Left lobe of liver (tissue), 2 donors: ENCODE data around the gene SPG7. TPM values are rescaled to one million over a fixed set of nuclear protein-coding genes. Genes with fewer than 3 reads are reported as not detected.
A peak's percentile ranks its signal among the peaks of the same experiment; 100 is the strongest.
"Not testable (repeated sequence)": the region's sequence is repeated elsewhere in the genome, so short reads cannot be mapped to it uniquely, and the experiment has no call there.

Source experiments
- ATAC-seq: fragments of 200-7000 bp; cut with Tn5 transposase; one replicate; pipeline ENCODE4 v1.9.1; 2020; ENCODE audit warnings: mild to moderate bottlenecking, moderate library complexity
- DNase-seq: peaks from one replicate; pipeline ENCODE4 v3.0.0-alpha.2; 2020; ENCODE audit warnings: low spot score
- total RNA-seq: library from RNA; stranded (reverse); gene quantifications from one replicate; pipeline ENCODE4 v1.2.1, GENCODE V29; 2021
- donor health status: DM: no; HTN: no; CAD: no; lungs with moderate emphysema.
- donor health status: DM: no; HTN: yes; CAD: no.

Gene SPG7
- total RNA-seq, 1 donor from 2014 or later, result 68.1 TPM

DNA sequence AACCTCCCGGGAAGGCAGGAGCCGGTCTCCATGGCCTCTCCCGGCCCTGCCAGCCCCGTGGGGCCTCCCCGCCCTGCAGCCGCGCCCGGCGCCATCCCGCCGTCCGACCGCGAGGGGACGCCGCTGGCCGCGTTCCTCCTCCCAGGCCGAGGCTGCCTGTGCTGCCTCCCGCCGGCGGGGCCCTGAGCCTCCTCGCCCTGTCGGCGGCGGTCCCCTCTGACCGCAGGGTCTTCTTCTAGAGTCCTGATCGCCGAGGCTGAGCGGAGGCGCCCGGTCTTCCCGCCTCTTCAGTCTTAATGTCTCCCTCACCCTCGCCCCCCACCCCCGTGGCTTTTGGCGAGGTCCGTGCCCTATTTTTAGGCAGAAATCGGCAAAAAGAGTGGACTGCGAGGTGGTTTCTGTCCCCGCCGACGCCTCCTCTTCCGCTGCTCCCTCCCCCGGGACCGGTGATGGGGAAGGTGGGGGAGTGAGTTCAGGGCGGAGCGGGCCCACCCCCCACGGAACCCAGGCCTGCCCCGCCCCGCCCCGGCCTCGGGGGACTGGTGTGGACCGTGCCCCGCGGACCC lies 66.6 kb downstream of the SPG7 start:
- ATAC-seq (peak; percentile 20), DNase-seq (no peak)

DNA sequence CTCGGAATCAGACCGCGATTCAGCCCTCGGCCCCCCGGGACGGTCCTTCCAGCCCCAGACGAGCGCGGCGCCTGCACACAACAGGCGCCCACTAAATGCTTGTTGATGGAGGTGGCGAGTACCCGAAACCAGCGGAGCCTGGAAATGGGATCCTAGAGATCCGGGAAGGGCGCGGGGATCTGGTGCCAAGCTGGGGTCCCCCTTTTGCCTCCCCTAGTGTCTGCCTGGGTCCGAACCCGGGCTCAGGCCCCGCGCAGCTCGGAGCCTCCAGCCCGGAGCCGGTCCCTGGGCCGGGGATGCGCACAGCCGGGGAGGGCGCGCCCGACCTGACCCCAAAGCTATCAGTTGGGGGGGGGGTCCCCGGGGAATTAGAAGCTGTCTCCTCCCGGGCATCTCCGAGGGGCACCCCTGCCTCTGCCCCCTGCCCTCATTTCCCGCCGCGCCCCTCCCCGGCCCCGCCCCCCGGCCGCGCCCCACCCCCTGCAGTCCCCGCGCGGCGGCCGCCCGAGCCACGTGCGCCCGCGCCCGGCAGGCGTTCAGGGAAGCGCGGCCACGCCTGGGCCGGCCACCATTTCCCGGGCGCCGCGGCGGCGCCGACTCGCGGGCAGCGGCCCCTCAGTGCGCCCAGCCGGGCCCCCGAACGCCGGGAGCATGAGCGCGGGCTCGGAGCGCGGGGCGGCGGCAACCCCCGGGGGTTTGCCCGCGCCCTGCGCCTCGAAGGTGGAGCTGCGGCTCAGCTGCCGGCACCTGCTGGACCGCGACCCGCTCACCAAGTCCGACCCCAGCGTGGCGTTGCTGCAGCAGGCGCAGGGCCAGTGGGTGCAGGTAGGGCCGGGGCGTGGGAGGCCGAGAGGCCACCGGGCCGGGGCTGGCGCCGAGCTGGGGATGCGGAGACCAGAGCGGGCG lies 67.3 kb downstream of the SPG7 start, which contains the start of gene CPNE7:
Gene CPNE7, plus strand, starts transcription at position 512 of the 906 bp plus-strand sequence. Its CDS starts 140 bp downstream, at position 652.
- ATAC-seq, result peak; percentile 17
- no peak for DNase-seq

DNA sequence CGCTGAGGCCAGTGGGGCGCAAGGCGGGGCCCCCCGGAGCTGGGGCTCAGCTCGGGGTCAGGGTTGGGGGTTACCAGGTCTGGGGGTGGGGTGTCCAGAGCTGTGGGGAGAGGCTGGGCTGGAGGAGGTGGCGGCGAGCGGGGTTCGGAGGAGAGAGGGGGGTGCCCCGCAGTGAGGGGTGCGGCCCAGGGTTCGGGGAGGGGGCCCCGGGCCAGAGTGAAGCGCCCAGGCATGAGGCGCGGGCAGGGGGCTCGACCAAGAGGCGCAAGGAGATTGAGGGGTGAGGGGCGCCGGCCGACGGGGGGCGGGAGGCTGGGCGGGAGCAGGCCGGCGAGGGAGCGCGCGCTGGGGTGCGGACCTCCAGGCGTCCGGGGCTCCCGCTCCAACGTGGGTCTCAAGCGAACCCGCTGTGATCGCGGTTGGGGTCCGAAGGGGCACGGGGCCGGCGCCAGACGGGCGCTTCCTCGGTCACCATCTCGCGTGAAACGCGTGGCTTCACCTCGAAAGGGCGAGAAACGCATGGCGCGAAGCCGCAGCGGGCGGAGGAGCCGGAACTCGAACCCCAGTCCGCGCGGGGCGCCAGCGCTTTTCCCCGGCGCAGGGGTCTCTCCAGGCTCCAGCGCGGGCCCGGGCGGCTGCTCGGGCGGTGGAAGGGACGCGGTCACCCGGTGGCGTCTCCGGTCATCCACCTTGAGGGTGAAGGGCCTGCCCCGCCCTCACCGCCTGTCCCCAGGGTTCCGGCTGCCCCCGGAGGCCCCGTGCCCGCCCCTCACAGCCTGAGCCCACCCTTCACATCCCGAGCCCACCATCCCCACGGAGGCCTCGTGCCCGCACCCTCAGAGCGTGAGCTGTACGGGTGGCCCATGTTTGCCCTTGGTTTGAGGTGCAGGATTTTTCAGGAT lies 68.2 kb downstream of the SPG7 start:
- DNase-seq, result no peak
- no peak for ATAC-seq

DNA sequence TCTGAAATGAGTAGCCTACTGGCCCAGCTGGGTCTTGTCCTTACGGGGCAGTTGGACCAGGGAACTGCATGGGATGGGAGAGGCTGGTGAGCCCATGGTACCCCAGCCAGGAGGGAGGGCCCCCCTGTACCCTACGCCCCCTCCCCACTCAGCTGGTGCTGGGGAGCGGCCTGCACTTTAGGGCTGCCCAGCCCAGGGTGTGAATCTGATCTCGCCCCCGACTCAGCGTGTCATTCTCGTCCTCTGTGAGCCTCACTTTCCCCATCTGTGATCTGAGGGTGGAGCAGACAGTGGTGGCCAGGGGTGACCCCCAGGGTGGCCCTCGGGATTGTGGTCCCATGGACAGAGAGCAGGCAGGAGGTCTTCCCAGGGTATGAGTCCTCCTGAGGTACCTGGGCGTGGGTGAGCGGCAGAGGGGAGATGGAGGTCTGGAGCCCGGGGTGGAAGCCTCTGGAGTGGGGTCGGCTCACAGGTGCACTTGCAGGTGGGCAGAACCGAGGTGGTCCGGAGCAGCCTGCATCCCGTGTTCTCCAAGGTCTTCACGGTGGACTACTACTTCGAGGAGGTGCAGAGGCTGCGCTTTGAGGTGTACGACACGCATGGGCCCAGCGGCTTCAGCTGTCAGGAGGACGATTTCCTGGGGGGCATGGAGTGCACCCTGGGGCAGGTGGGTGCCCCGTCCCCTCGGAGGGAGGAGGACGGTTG lies 69.0 kb downstream of the SPG7 start:
- ATAC-seq, result no peak
- DNase-seq, result no peak

GRCh38 chr16:89579351-89579750 lies 71.1 kb downstream of the SPG7 start:
- ATAC-seq (no peak), DNase-seq (no peak)

DNA sequence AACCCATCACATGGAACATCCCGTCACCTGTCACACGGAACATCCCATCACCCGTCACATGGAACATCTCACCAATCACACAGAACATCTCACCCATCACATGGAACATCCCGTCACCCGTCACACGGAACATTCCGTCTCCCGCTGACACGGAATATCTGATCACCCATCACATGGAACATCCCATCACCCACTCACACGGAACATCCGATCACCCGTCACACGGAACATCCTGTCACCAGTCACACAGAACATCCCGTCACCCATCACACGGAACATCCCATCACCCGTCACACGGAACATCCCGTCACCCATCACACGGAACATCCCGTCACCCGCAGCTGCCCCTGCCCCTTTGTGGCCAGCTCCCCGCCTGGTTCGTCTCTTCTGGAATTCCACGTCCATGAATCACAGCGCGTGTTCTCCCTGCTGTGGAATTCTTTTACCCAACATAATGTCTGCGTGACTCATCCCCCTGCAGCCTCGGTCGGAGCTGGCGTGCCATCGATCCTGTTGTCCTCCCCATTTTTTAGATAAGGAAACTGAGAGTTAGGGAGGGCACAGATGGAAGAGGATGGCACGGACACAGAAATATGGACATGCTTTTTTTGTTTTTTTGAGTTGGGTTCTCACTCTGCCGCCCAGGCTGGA lies 73.0 kb downstream of the SPG7 start:
- DNase-seq, result no peak
- no peak for ATAC-seq

DNA sequence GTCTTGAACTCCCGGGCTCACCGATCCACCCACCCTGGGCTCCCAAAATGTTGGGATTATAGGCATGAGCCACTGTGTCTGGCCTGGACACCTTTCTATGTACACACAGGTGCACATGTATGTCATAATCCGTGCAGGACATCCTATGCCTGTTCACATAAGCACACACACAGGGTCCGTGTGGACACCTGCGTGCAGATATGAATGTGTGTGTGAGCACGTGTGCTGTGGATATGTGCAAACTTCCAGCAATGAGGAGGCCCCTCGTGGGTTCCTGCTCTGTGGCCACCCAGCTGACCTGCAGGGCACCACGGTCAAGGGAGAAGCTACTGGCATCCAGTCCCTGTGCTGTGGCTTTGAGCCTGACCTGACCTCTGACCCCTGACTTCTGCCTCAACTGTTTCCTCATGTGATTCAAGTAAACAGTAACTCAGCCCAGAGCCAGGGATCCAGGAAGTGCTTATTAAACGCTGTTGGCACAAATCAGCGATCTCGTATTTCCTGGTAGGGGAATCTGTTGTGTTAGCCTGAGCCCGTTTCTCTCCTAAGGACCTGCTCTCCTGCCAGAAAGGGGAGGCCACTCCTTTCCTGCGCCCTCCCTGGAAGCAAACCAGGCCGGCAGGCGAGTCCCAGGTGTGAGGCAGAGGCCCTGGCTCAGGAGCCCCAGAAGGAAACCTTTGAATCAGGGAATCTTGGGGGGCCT lies 73.8 kb downstream of the SPG7 start:
- DNase-seq (peak; percentile 83), ATAC-seq (peak; percentile 90)

- peak; percentile 9 for ATAC-seq
- no peak for DNase-seq
These were observed 74.5 kb downstream of the SPG7 start for GRCh38 chr16:89582614-89583196.

DNA sequence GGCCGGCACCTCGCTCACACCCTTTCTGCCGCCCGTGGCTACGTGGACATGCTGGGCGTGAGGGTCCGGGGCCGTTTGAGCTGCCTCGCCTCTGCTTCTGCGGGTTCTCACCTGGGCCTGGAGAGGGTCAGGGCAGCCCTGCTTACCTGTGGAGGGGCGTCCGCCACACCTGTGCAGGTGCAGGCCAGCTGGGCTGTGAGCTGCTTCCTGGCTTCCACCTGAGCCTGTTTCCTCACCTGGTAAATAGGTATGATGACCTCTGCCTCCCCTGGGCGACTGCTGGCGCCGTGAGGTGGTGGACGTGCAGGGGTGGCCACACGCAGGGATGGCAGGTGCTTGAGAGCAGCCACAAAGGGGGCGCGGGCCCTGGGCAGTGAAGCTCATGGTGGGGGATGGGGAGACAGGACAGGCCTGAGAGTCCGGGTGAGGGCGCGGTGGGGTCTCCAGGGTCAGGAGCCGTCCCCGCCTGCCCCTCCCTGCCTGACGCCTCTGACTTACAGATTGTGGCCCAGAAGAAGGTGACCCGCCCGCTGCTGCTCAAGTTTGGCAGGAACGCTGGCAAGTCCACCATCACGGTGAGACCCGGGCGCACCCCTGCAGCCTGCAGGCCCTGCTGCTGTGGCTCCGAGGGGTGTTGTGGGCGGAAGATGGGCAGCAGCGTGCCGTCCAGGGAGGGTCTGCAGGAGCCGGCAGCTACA lies 75.1 kb downstream of the SPG7 start:
- DNase-seq (no peak), ATAC-seq (no peak)

- DNase-seq (no peak), ATAC-seq (no peak)
These were observed 75.9 kb downstream of the SPG7 start for GRCh38 chr16:89583895-89584644.

- no peak for ATAC-seq
- DNase-seq, result no peak
These were observed 76.8 kb downstream of the SPG7 start for GRCh38 chr16:89584768-89585549.

- ATAC-seq, result no peak
- DNase-seq, result no peak
These were observed 78.0 kb downstream of the SPG7 start for GRCh38 chr16:89586218-89586617.

DNA sequence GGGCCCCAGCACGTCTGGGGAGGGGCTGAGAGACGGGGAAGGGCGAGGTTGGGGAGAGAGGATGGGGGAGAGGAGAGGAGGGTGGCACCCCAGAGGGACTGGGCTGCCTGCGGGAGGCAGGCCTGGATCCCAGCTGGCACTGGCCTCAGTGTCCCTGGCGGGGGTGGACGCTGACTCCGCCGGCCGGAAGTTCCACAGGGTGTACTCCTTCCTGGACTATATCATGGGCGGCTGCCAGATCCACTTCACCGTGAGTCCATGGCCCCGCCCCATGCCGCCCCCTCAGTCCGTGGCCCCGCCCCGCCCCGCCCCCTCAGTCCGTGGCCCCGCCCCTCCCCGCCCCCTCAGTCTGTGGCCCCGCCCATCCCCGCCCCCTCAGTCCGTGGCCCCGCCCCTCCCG lies 78.7 kb downstream of the SPG7 start:
- DNase-seq (no peak), ATAC-seq (no peak)

- DNase-seq, ATAC-seq: not testable (repeated sequence)
These were observed 79.5 kb downstream of the SPG7 start for GRCh38 chr16:89587676-89588075.

DNA sequence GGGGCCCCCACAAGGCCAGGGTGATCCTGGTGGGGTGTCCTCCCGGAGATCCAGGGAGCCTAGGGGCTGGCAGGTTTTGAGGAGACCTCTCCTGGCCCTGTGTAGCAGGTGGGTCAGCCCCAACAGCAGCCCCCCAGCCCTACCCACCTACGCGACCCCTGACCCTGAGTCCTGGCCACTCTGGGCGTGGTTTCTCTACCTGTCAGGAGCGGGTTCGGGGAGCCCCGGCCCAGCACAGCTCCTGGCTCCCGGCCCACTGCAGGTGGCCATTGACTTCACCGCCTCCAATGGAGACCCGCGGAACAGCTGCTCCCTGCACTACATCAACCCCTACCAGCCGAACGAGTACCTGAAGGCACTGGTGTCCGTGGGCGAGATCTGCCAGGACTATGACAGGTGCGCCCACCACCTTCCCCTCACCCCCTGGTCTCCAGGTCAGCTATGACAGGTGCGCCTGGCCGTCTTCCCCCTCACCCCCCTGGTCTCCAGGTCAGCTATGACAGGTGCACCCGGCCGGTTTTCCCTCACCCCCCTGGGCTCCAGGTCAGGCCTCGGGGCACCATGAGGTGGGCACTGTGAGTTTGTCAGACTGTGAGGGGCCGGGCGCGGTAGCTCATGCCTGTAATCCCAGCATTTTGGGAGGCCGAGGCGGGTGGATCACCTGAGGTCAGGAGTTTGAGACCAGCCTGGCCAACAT lies 80.4 kb downstream of the SPG7 start:
- ATAC-seq (no peak), DNase-seq (no peak)

GRCh38 chr16:89589241-89589926 lies 81.2 kb downstream of the SPG7 start:
- ATAC-seq (no peak), DNase-seq (no peak)
